Heart left ventricle (tissue), 13 donors: ENCODE data around the gene CTDSP2.

Source experiments
- POLR2A ChIP-seq, 2 donors: fragments of 450-650 bp; IDR thresholded peaks; one replicate each; pipeline ENCODE4 v1.6.1; 2017; ENCODE audit warnings: antibody characterized with exemption in 2 of 2, mild to moderate bottlenecking in 2 of 2, moderate library complexity in 2 of 2
- TF ChIP-seq, protein P1 (sequence below), 12 donors: fragments of 200-600 bp; sonication (generic) in 4 of 12; IDR thresholded peaks; one replicate each; pipeline versions ENCODE4 v1.5.0 to v1.8.0; 2018 to 2022; ENCODE audit warnings: antibody characterized with exemption in 12 of 12, mild to moderate bottlenecking in 5 of 12
- donor health status: ischemic (EF 13 %, LVEDD 7.1; RV severe dilation, severe dysfunction).
- donor health status: DM: no; HTN: yes; CAD: no.
- donor health status: DM: no; HTN: no; CAD: no.
- donor health status: ischemic (EF 25% LVEDD 6.9; RV normal size, moderate dysfunction).
- donor health status: ischemic (EF 25% LVEDD 5.7; RV mildly dilated, moderate dysfunction).
- donor health status: ischemic (EF 35%, LVEDD 5.7; RV mildly dilated, moderate dysfunction).
- donor health status: nonischemic (EF 11% LVEDD 7.7; RV severe dilation, severe dysfunction).
- donor health status: DM: yes; HTN: yes; CAD: no.
- donor health status: PGD.
- donor health status: ischemic (EF 29% LVEDD 5.4; RV normal size, mild dysfunction).
- donor health status: nonischemic (EF 23%, LVEDD 6.1; RV moderate dilation, normal function).

DNA sequence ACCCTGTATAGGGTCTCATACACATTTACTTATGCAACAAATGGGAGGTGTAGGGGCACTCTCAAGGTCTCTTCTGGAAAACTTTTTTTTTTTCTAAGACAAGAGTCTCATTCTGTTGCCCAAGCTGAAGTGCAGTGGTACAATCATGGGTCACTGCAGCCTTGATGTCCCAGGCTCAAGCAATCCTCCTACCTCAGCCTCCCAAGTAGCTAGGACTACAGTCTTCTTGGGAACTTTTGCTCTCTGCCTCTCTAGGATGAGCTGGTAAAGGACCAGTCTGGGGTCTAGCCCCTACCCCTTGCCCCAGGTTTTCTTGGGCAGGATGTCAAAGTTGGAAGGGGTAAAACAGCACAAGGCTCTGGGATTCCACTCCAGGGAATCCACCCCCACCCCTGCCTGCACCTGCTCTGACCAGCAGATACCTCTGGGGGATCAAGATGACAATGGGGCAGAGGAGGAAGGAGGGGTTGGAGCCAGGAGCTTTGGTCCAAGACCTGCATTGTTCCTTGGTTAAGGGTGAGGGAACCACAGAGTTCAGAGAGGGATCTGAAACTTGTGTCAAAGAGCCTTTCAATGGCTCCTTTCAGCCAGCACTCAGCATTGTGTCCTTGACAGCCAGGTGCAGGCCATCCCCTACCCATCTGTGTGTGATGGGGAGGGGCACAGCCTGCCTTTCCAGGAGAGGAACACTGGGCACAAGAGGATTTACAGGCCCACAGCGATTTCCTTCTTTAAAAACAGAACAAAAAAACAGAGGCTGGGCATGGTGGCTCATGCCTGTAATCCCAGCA lies 12.2 kb downstream of the CTDSP2 start:
- TF ChIP-seq POLR2A (IDR thresholded peaks at IDR 0.05): no peak
- TF ChIP-seq, protein P1, sequence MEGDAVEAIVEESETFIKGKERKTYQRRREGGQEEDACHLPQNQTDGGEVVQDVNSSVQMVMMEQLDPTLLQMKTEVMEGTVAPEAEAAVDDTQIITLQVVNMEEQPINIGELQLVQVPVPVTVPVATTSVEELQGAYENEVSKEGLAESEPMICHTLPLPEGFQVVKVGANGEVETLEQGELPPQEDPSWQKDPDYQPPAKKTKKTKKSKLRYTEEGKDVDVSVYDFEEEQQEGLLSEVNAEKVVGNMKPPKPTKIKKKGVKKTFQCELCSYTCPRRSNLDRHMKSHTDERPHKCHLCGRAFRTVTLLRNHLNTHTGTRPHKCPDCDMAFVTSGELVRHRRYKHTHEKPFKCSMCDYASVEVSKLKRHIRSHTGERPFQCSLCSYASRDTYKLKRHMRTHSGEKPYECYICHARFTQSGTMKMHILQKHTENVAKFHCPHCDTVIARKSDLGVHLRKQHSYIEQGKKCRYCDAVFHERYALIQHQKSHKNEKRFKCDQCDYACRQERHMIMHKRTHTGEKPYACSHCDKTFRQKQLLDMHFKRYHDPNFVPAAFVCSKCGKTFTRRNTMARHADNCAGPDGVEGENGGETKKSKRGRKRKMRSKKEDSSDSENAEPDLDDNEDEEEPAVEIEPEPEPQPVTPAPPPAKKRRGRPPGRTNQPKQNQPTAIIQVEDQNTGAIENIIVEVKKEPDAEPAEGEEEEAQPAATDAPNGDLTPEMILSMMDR (IDR thresholded peaks at IDR 0.05): no peak
